WTC11 (cell line): Measurements from ENCODE around the gene LRFN2. TPM values are rescaled to one million over a fixed set of nuclear protein-coding genes. Genes with fewer than 3 reads are reported as not detected.

Source experiments
- ATAC-seq: fragments of 200-7000 bp; cut with Tn5 transposase; 2 replicates; pipeline ENCODE4 v1.10.0; 2021; ENCODE audit warnings: mild to moderate bottlenecking, moderate library complexity
- CTCF ChIA-PET: fragments of 300-600 bp; sonication (Branson Sonifier 250); formaldehyde crosslinking; loops from one replicate; lab custom pipeline; 2021; ENCODE audit warnings: antibody characterized with exemption; lab: Charles Lee
- POLR2A ChIA-PET: fragments of 350-600 bp; sonication (Branson Sonifier 250); formaldehyde crosslinking; loops from one replicate; lab custom pipeline; 2021; ENCODE audit warnings: antibody characterized with exemption; lab: Charles Lee
- DNase-seq: peaks from one replicate; pipeline ENCODE4 v3.0.0; 2021; ENCODE audit warnings: low spot score
- H3K27ac Mint-ChIP-seq: 2 replicates; pipeline ENCODE4 v1.8.0; 2021; ENCODE audit warnings: mixed read lengths
- H3K27me3 Mint-ChIP-seq: 2 replicates; pipeline ENCODE4 v1.8.0; 2021; ENCODE audit warnings: low read depth, mild to moderate bottlenecking, moderate library complexity, mixed read lengths
- H3K36me3 Mint-ChIP-seq: 2 replicates; pipeline ENCODE4 v1.8.0; 2021; ENCODE audit warnings: mixed read lengths
- H3K4me1 Mint-ChIP-seq: 2 replicates; pipeline ENCODE4 v1.8.0; 2022; ENCODE audit warnings: mixed read lengths
- H3K4me3 Mint-ChIP-seq: 2 replicates; pipeline ENCODE4 v1.8.0; 2021; ENCODE audit warnings: mild to moderate bottlenecking, moderate library complexity, mixed read lengths
- H3K9me3 Mint-ChIP-seq: 2 replicates; pipeline ENCODE4 v1.8.0; 2021; ENCODE audit warnings: mixed read lengths
- GABPB1 ChIP-seq: sonication (generic); formaldehyde crosslinking; IDR thresholded peaks from 2 replicates; pipeline ENCODE4 v1.8.1; 2023; ENCODE audit warnings: mild to moderate bottlenecking, missing genetic modification reagents
- GTF2I ChIP-seq: fragments of 250-450 bp; sonication (Bioruptor Pico); conservative IDR thresholded peaks from 2 replicates; pipeline ENCODE4 v1.4.0; 2021; ENCODE audit warnings: mild to moderate bottlenecking
- HMGA2 ChIP-seq: fragments of 250-450 bp; sonication (Bioruptor Pico); IDR thresholded peaks from 2 replicates; pipeline ENCODE4 v1.4.0; 2021; ENCODE audit warnings: mild to moderate bottlenecking, moderate library complexity
- IRF2 ChIP-seq: sonication (generic); formaldehyde crosslinking; IDR thresholded peaks from 2 replicates; pipeline ENCODE4 v1.8.0; 2022; ENCODE audit warnings: low read depth, missing genetic modification reagents, borderline replicate concordance
- MXD4 ChIP-seq: fragments of 250-450 bp; sonication (Bioruptor Pico); IDR thresholded peaks from 2 replicates; pipeline ENCODE4 v1.8.0; 2021; ENCODE audit warnings: mild to moderate bottlenecking, moderate library complexity, borderline replicate concordance
- NFATC4 ChIP-seq: fragments of 250-450 bp; sonication (Bioruptor Pico); IDR thresholded peaks from 2 replicates; pipeline ENCODE4 v1.9.0; 2021; ENCODE audit warnings: mild to moderate bottlenecking
- NR2C2 ChIP-seq: sonication (generic); formaldehyde crosslinking; IDR thresholded peaks from 2 replicates; pipeline ENCODE4 v1.8.0; 2022; ENCODE audit warnings: mild to moderate bottlenecking, missing genetic modification reagents
- NR3C1 ChIP-seq: sonication (generic); formaldehyde crosslinking; conservative IDR thresholded peaks from 2 replicates; pipeline ENCODE4 v1.8.1; 2023; ENCODE audit warnings: low read depth, mild to moderate bottlenecking, missing genetic modification reagents
- PRRX2 ChIP-seq: fragments of 250-450 bp; sonication (Bioruptor Pico); IDR thresholded peaks from 2 replicates; pipeline ENCODE4 v1.8.0; 2021; ENCODE audit warnings: mild to moderate bottlenecking
- RORB ChIP-seq: fragments of 250-450 bp; sonication (Bioruptor Pico); IDR thresholded peaks from 2 replicates; pipeline ENCODE4 v1.9.0; 2021; ENCODE audit warnings: mild to moderate bottlenecking
- SOX15 ChIP-seq: fragments of 250-450 bp; sonication (Bioruptor Pico); IDR thresholded peaks from 2 replicates; pipeline ENCODE4 v1.9.0; 2021; ENCODE audit warnings: mild to moderate bottlenecking
- ZNF121 ChIP-seq: sonication (generic); formaldehyde crosslinking; IDR thresholded peaks from 2 replicates; pipeline ENCODE4 v1.8.0; 2023; ENCODE audit warnings: missing genetic modification reagents
- ZNF138 ChIP-seq: sonication (generic); formaldehyde crosslinking; conservative IDR thresholded peaks from 2 replicates; pipeline ENCODE4 v1.8.1; 2022; ENCODE audit warnings: mild to moderate bottlenecking, moderate library complexity, missing genetic modification reagents
- ZNF396 ChIP-seq: fragments of 250-450 bp; sonication (Bioruptor Pico); IDR thresholded peaks from 2 replicates; pipeline ENCODE4 v1.8.0; 2021; ENCODE audit warnings: mild to moderate bottlenecking, moderate library complexity, borderline replicate concordance
- ZNF416 ChIP-seq: fragments of 250-450 bp; sonication (Bioruptor Pico); IDR thresholded peaks from 2 replicates; pipeline ENCODE4 v1.9.0; 2021; ENCODE audit warnings: mild to moderate bottlenecking, inconsistent platforms
- total RNA-seq: library from RNA; stranded (reverse); gene quantifications from 3 replicates; pipeline ENCODE4 v1.2.3, GENCODE V29; 2021
- TF ChIP-seq, protein P1 (sequence below): sonication (generic); formaldehyde crosslinking; IDR thresholded peaks from 2 replicates; pipeline ENCODE4 v1.8.1; 2023; ENCODE audit warnings: mild to moderate bottlenecking, missing genetic modification reagents
- TF ChIP-seq, protein P2 (sequence below): sonication (generic); formaldehyde crosslinking; IDR thresholded peaks from 2 replicates; pipeline ENCODE4 v1.8.1; 2023; ENCODE audit warnings: mild to moderate bottlenecking, missing genetic modification reagents, moderate library complexity
- TF ChIP-seq, protein P3 (sequence below): sonication (generic); formaldehyde crosslinking; IDR thresholded peaks from 2 replicates; pipeline ENCODE4 v1.8.1; 2023; ENCODE audit warnings: mild to moderate bottlenecking, missing genetic modification reagents, moderate library complexity
- TF ChIP-seq, protein P4 (sequence below): sonication (generic); formaldehyde crosslinking; IDR thresholded peaks from 2 replicates; pipeline ENCODE4 v1.8.1; 2022; ENCODE audit warnings: mild to moderate bottlenecking, missing genetic modification reagents, moderate library complexity, borderline replicate concordance
- TF ChIP-seq, protein P5 (sequence below): sonication (generic); formaldehyde crosslinking; IDR thresholded peaks from 2 replicates; pipeline ENCODE4 v1.8.0; 2022; ENCODE audit warnings: mild to moderate bottlenecking, missing genetic modification reagents
- TF ChIP-seq, protein P6 (sequence below): sonication (generic); formaldehyde crosslinking; IDR thresholded peaks from 2 replicates; pipeline ENCODE4 v1.8.0; 2023; ENCODE audit warnings: missing genetic modification reagents
- TF ChIP-seq, protein P7 (sequence below): sonication (generic); formaldehyde crosslinking; IDR thresholded peaks from 2 replicates; pipeline ENCODE4 v1.8.1; 2022; ENCODE audit warnings: low read depth, mild to moderate bottlenecking, moderate library complexity, missing genetic modification reagents, borderline replicate concordance
- TF ChIP-seq, protein P8 (sequence below): sonication (generic); formaldehyde crosslinking; IDR thresholded peaks from 2 replicates; pipeline ENCODE4 v1.8.0; 2022; ENCODE audit warnings: missing genetic modification reagents

Gene LRFN2
- total RNA-seq, 1 experiment from 2014 or later, result 1.6 TPM

DNA sequence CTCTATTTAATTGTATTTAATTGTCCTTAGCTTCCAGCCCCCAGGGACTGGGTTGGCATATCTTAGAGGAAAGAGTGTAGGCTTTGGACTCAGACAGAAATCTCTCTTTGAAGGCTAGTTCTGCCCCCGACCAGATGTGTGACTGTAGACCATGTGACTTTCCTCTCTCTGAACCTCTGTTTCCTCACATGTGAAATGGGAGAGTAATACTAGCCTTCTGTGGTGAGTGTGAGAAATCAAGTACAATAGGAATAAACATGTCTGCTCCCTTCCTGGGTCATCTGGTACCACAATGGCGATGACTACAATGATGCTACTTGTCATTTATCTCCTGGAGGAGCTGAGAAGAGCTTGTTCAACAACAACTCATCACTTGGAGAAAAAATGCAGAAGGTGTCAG is 179.9 kb downstream of the LRFN2 start (continued):
- TF ChIP-seq IRF2 (CRISPR knock-in tag), result no peak
- TF ChIP-seq SOX15 (CRISPR knock-in tag), result no peak
- no peak for TF ChIP-seq MXD4
- TF ChIP-seq, protein P1, sequence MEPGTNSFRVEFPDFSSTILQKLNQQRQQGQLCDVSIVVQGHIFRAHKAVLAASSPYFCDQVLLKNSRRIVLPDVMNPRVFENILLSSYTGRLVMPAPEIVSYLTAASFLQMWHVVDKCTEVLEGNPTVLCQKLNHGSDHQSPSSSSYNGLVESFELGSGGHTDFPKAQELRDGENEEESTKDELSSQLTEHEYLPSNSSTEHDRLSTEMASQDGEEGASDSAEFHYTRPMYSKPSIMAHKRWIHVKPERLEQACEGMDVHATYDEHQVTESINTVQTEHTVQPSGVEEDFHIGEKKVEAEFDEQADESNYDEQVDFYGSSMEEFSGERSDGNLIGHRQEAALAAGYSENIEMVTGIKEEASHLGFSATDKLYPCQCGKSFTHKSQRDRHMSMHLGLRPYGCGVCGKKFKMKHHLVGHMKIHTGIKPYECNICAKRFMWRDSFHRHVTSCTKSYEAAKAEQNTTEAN (CRISPR knock-in tag), result no peak
- TF ChIP-seq NR2C2 (CRISPR knock-in tag), result no peak
- TF ChIP-seq NFATC4 (CRISPR knock-in tag), result no peak
- TF ChIP-seq, protein P2, sequence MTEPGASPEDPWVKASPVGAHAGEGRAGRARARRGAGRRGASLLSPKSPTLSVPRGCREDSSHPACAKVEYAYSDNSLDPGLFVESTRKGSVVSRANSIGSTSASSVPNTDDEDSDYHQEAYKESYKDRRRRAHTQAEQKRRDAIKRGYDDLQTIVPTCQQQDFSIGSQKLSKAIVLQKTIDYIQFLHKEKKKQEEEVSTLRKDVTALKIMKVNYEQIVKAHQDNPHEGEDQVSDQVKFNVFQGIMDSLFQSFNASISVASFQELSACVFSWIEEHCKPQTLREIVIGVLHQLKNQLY (CRISPR knock-in tag), result no peak
- TF ChIP-seq, protein P3, sequence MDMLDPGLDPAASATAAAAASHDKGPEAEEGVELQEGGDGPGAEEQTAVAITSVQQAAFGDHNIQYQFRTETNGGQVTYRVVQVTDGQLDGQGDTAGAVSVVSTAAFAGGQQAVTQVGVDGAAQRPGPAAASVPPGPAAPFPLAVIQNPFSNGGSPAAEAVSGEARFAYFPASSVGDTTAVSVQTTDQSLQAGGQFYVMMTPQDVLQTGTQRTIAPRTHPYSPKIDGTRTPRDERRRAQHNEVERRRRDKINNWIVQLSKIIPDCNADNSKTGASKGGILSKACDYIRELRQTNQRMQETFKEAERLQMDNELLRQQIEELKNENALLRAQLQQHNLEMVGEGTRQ (CRISPR knock-in tag), result no peak
- TF ChIP-seq ZNF121, result no peak
- TF ChIP-seq, protein P4, sequence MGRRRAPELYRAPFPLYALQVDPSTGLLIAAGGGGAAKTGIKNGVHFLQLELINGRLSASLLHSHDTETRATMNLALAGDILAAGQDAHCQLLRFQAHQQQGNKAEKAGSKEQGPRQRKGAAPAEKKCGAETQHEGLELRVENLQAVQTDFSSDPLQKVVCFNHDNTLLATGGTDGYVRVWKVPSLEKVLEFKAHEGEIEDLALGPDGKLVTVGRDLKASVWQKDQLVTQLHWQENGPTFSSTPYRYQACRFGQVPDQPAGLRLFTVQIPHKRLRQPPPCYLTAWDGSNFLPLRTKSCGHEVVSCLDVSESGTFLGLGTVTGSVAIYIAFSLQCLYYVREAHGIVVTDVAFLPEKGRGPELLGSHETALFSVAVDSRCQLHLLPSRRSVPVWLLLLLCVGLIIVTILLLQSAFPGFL (CRISPR knock-in tag), result no peak
- TF ChIP-seq, all 79 proteins: peak for 0

DNA sequence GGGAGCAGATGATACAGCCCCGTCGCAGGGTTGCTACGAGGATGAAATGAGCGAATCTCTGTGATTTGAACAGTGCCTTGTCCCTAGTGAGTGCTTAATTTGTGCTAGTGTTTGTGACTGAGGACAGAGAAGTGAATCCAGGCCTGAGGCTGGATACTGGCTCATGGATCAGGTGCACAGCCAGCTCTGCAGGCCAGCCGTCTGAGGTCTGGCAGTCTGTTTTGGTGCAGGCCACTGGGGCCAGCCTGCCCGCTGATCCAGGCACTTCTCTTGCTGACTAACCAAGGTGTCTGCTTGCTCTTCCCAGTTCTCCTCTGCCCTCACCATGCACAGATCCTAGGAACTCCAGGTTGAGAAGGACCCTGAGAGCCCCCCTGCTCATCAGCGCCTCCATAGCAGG is 181.0 kb downstream of the LRFN2 start:
- TF ChIP-seq ZNF416 (CRISPR knock-in tag) (no peak), ZNF138 (CRISPR knock-in tag) (no peak), GABPB1 (CRISPR knock-in tag) (no peak)
- TF ChIP-seq, protein P5, sequence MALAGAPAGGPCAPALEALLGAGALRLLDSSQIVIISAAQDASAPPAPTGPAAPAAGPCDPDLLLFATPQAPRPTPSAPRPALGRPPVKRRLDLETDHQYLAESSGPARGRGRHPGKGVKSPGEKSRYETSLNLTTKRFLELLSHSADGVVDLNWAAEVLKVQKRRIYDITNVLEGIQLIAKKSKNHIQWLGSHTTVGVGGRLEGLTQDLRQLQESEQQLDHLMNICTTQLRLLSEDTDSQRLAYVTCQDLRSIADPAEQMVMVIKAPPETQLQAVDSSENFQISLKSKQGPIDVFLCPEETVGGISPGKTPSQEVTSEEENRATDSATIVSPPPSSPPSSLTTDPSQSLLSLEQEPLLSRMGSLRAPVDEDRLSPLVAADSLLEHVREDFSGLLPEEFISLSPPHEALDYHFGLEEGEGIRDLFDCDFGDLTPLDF, result no peak
- Mint-ChIP-seq H3K9me3 (no peaks in the 10 kb centered on the region), H3K27me3 (peaks cover 2% of the 10 kb centered on the region; the same call in 1 of the 2 replicates), H3K4me3 (no peak overlapping the region), H3K27ac (no peak overlapping the region), H3K36me3 (no peaks in the 10 kb centered on the region), H3K4me1 (peaks cover 21% of the 10 kb centered on the region)
- no peak for DNase-seq
- ChIA-PET CTCF (no interaction called here), POLR2A (no interaction called here)
- ATAC-seq, result no peak

DNA sequence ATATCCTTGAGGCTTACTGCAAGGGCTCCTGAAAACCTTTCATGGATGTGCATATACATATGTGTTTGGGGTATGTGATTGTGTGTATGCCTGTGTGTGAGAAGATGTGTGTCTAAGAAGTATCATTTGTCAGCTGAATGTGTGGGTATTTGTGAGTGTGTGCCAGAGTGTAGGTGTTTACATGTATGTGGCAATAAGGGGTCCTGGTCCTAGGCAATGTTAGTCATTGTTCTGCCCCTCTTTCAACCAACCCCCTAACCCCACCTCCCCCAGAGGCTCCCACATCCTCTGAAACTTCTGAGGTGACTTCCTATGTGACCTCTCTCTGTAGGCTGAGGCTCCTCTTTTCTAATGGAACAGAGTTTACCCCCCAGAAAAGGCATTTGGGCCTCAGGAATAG is 186.4 kb downstream of the LRFN2 start:
- no peaks in the 10 kb centered on the region for H3K27me3 Mint-ChIP-seq
- no peak overlapping the region for H3K27ac Mint-ChIP-seq
- ChIA-PET CTCF (no interaction called here), POLR2A (interaction anchor here (0.7 kb wide), 1 partner anchor 126 kb away, joined by 7 read pairs; no protein-coding TSS in a partner anchor)
- ATAC-seq, result no peak
- H3K4me1 Mint-ChIP-seq, result peaks cover 8% of the 10 kb centered on the region
- no peaks in the 10 kb centered on the region for H3K36me3 Mint-ChIP-seq
- no peaks in the 10 kb centered on the region for H3K9me3 Mint-ChIP-seq
- no peak overlapping the region for H3K4me3 Mint-ChIP-seq
- no peak for DNase-seq
- TF ChIP-seq MXD4 (no peak), GTF2I (CRISPR knock-in tag) (no peak), RORB (CRISPR knock-in tag) (no peak), ZNF396 (CRISPR knock-in tag) (no peak), HMGA2 (CRISPR knock-in tag) (no peak), NR3C1 (no peak), PRRX2 (CRISPR knock-in tag) (no peak)
- TF ChIP-seq, protein P6, sequence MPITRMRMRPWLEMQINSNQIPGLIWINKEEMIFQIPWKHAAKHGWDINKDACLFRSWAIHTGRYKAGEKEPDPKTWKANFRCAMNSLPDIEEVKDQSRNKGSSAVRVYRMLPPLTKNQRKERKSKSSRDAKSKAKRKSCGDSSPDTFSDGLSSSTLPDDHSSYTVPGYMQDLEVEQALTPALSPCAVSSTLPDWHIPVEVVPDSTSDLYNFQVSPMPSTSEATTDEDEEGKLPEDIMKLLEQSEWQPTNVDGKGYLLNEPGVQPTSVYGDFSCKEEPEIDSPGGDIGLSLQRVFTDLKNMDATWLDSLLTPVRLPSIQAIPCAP (CRISPR knock-in tag), result no peak
- TF ChIP-seq, protein P7, sequence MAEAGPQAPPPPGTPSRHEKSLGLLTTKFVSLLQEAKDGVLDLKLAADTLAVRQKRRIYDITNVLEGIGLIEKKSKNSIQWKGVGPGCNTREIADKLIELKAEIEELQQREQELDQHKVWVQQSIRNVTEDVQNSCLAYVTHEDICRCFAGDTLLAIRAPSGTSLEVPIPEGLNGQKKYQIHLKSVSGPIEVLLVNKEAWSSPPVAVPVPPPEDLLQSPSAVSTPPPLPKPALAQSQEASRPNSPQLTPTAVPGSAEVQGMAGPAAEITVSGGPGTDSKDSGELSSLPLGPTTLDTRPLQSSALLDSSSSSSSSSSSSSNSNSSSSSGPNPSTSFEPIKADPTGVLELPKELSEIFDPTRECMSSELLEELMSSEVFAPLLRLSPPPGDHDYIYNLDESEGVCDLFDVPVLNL (CRISPR knock-in tag), result no peak
- TF ChIP-seq, protein P8, sequence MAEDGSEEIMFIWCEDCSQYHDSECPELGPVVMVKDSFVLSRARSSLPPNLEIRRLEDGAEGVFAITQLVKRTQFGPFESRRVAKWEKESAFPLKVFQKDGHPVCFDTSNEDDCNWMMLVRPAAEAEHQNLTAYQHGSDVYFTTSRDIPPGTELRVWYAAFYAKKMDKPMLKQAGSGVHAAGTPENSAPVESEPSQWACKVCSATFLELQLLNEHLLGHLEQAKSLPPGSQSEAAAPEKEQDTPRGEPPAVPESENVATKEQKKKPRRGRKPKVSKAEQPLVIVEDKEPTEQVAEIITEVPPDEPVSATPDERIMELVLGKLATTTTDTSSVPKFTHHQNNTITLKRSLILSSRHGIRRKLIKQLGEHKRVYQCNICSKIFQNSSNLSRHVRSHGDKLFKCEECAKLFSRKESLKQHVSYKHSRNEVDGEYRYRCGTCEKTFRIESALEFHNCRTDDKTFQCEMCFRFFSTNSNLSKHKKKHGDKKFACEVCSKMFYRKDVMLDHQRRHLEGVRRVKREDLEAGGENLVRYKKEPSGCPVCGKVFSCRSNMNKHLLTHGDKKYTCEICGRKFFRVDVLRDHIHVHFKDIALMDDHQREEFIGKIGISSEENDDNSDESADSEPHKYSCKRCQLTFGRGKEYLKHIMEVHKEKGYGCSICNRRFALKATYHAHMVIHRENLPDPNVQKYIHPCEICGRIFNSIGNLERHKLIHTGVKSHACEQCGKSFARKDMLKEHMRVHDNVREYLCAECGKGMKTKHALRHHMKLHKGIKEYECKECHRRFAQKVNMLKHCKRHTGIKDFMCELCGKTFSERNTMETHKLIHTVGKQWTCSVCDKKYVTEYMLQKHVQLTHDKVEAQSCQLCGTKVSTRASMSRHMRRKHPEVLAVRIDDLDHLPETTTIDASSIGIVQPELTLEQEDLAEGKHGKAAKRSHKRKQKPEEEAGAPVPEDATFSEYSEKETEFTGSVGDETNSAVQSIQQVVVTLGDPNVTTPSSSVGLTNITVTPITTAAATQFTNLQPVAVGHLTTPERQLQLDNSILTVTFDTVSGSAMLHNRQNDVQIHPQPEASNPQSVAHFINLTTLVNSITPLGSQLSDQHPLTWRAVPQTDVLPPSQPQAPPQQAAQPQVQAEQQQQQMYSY (CRISPR knock-in tag), result no peak
